ENCODE measurements around the gene PRSS36.

GRCh38 chr16:31179747-31180459, 30.0 kb upstream of the PRSS36 start, which contains the start of gene FUS:
- no peak for TF ChIP-seq CTCF (conservative IDR thresholded peaks at IDR 0.05)
- TF ChIP-seq ZFX (IDR thresholded peaks at IDR 0.05): no peak
